GM12878 (cell line): ENCODE data around the gene IFNAR2. TPM values are rescaled to one million over a fixed set of nuclear protein-coding genes. Genes with fewer than 3 reads are reported as not detected.

ENCODE experiments used
- ATAC-seq: fragments of 200-7000 bp; cut with Tn5 transposase; 3 replicates; pipeline ENCODE4 v1.9.1; 2020; ENCODE audit warnings: mild to moderate bottlenecking, moderate library complexity
- BruUV-seq: library from RNA; stranded (reverse); fragments of 400-500 nt; replicated peaks from 2 replicates; lab custom pipeline; 2021; lab: Mats Ljungman, UMichigan
- CTCF ChIA-PET: fragments of 300-600 bp; sonication (Branson Sonifier 250); formaldehyde crosslinking; extraction: SDS; loops from one replicate; lab custom pipeline; 2021; ENCODE audit warnings: inconsistent platforms; lab: Yijun Ruan, JAX
- POLR2A ChIA-PET: fragments of 350-600 bp; formaldehyde crosslinking; extraction: SDS; loops from one replicate; lab custom pipeline; 2021; ENCODE audit warnings: inconsistent platforms; lab: Charles Lee
- RAD21 ChIA-PET: fragments of 300-600 bp; sonication (Branson Sonifier 250); formaldehyde crosslinking; loops from one replicate; lab custom pipeline; 2023; ENCODE audit warnings: antibody characterized with exemption; ENCODE audit not compliant: unreplicated experiment; lab: Charles Lee
- SMC1A ChIA-PET: fragments of 300-600 bp; sonication (Branson Sonifier 250); formaldehyde crosslinking; loops from one replicate; lab custom pipeline; 2023; ENCODE audit not compliant: unreplicated experiment, uncharacterized antibody; lab: Charles Lee
- DNase-seq: peaks from one replicate; pipeline ENCODE4 v3.0.0-alpha.2; 2011; ENCODE audit warnings: low read depth, low spot score
- FAIRE-seq: peaks from 3 replicates; lab custom pipeline; 2011; peaks lifted over from hg19 to GRCh38; lab: Jason Lieb, UNC
- H2AFZ ChIP-seq: 2 replicates; pipeline ENCODE4 v1.6.0; 2011; ENCODE audit warnings: low read depth, low read length, control low read depth; ENCODE audit not compliant: control insufficient read depth
- H3K27ac ChIP-seq: 2 replicates; pipeline ENCODE4 v1.5.1; 2011; ENCODE audit warnings: control low read depth; ENCODE audit not compliant: control insufficient read depth, insufficient read depth
- H3K27me3 ChIP-seq, 2 experiments: replicated peaks in 1 of 2; 2 replicates each; pipeline versions ENCODE4 v1.6.0 to v1.6.1; 2011; ENCODE audit warnings: low read length in 1 of 2; ENCODE audit not compliant: control insufficient read depth in 2 of 2, insufficient read depth in 2 of 2
- H3K36me3 ChIP-seq, 2 experiments: 2 replicates each; pipeline ENCODE4 v1.5.1; 2011; ENCODE audit warnings: low read length in 1 of 2; ENCODE audit not compliant: control insufficient read depth in 2 of 2, insufficient read depth in 2 of 2
- H3K4me1 ChIP-seq: 2 replicates; pipeline ENCODE4 v1.6.1; 2011; ENCODE audit warnings: mild to moderate bottlenecking, low read length, moderate library complexity, mixed read lengths; ENCODE audit not compliant: control insufficient read depth, insufficient read depth
- H3K4me2 ChIP-seq: 2 replicates; pipeline ENCODE4 v1.6.0; 2011; ENCODE audit warnings: control low read depth; ENCODE audit not compliant: control insufficient read depth, insufficient read depth
- H3K4me3 ChIP-seq: fragments of 200-600 bp; sonication (generic); 2 replicates; pipeline ENCODE4 v1.5.1; 2016
- H3K79me2 ChIP-seq: 2 replicates; pipeline ENCODE4 v1.6.0; 2011; ENCODE audit warnings: low read length; ENCODE audit not compliant: control insufficient read depth, insufficient read depth
- H3K9ac ChIP-seq: 2 replicates; pipeline ENCODE4 v1.8.0; 2011; ENCODE audit warnings: low read length, control low read depth, mixed read lengths; ENCODE audit not compliant: control insufficient read depth, insufficient read depth
- H3K9me3 ChIP-seq: replicated peaks from 3 replicates; pipeline ENCODE4 v1.5.1; 2011; ENCODE audit warnings: mild to moderate bottlenecking, low read length; ENCODE audit not compliant: control insufficient read depth, insufficient read depth
- H4K20me1 ChIP-seq: 2 replicates; pipeline ENCODE4 v1.6.0; 2011; ENCODE audit not compliant: control insufficient read depth, insufficient read depth
- BMI1 ChIP-seq: fragments of 450-650 bp; IDR thresholded peaks from 2 replicates; pipeline ENCODE4 v1.6.1; 2016; ENCODE audit warnings: mild to moderate bottlenecking, moderate library complexity, borderline replicate concordance
- CHD4 ChIP-seq: fragments of 200-600 bp; sonication (generic); IDR thresholded peaks from 2 replicates; pipeline ENCODE4 v1.6.1; 2016; ENCODE audit warnings: mild to moderate bottlenecking
- EED ChIP-seq: sonication (generic); IDR thresholded peaks from 2 replicates; pipeline ENCODE4 v1.6.1; 2016; ENCODE audit warnings: antibody characterized with exemption, low read depth
- ETV6 ChIP-seq, 2 experiments: fragments of 450-650 bp in 1 of 2; IDR thresholded peaks in 1 of 2; conservative IDR thresholded peaks in 1 of 2; 2 replicates each; pipeline ENCODE4 v1.6.1; 2014; ENCODE audit warnings: antibody characterized with exemption in 1 of 2, borderline replicate concordance in 1 of 2, low read depth in 1 of 2, mild to moderate bottlenecking in 1 of 2, moderate library complexity in 1 of 2
- MEF2B ChIP-seq: fragments of 450-650 bp; IDR thresholded peaks from 2 replicates; pipeline ENCODE4 v1.6.1; 2018; ENCODE audit warnings: mild to moderate bottlenecking, moderate library complexity; ENCODE audit not compliant: partially characterized antibody, poor library complexity, severe bottlenecking
- MYB ChIP-seq: fragments of 150-350 bp; IDR thresholded peaks from 2 replicates; pipeline ENCODE4 v1.6.1; 2014; ENCODE audit warnings: mild to moderate bottlenecking, low read depth, low read length, borderline replicate concordance
- NFXL1 ChIP-seq: fragments of 450-650 bp; IDR thresholded peaks from 2 replicates; pipeline ENCODE4 v1.6.1; 2017; ENCODE audit warnings: antibody characterized with exemption, mild to moderate bottlenecking, borderline replicate concordance
- RAD21 ChIP-seq: IDR thresholded peaks from 2 replicates; pipeline ENCODE4 v1.6.1; 2011; ENCODE audit warnings: mild to moderate bottlenecking, low read depth, low read length, moderate library complexity; ENCODE audit not compliant: insufficient read depth
- REST ChIP-seq: IDR thresholded peaks from 2 replicates; pipeline ENCODE4 v1.6.1; 2012; ENCODE audit warnings: mild to moderate bottlenecking, low read depth, low read length
- SMARCA5 ChIP-seq: fragments of 450-650 bp; IDR thresholded peaks from 2 replicates; pipeline ENCODE4 v1.6.1; 2017; ENCODE audit warnings: mild to moderate bottlenecking
- SREBF1 ChIP-seq: IDR thresholded peaks from 2 replicates; pipeline ENCODE4 v1.6.1; 2012; ENCODE audit warnings: mild to moderate bottlenecking, low read length
- WGBS: methylation state at CpG from one replicate; pipeline ENCODE4 v1.1.6; 2016; ENCODE audit warnings: low lambda C conversion rate; ENCODE audit not compliant: insufficient replicate concordance, insufficient coverage; ENCODE audit errors: missing lambda C conversion rate; 5-methylcytosine and 5-hydroxymethylcytosine counted together
- in situ Hi-C: fragments of 300-500 bp; cut with MboI; formaldehyde crosslinking; loops from 9 replicates; pipeline ENCODE4 v1.14.3; 2018; ENCODE audit warnings: mixed read lengths
- intact Hi-C: fragments of 100-400 bp; cut with micrococcal nuclease; formaldehyde crosslinking; loops from one replicate; pipeline ENCODE4 v1.14.2; 2022; ENCODE audit not compliant: unreplicated experiment
- polyA plus RNA-seq, 11 experiments: library from polyadenylated mRNA; depleted of rRNA in 4 of 11; unstranded in 6 of 11; stranded (reverse) in 5 of 11; fragments of >200 nt; fragmentation: Nextera tagmentation in 4 of 11; fragmentation: Illumina TruSeq in 1 of 11; extraction: Ambion mirVana in 4 of 11; extraction: Trizol in 1 of 11; gene quantifications; 1 replicate in 1 of 11; 2 replicates in 10 of 11; pipeline versions ENCODE4 v1.2.1 to v1.2.3, GENCODE V29; 2011 to 2016; ENCODE audit warnings: inconsistent platforms in 2 of 11, missing spikeins in 2 of 11, low read depth in 1 of 11
- total RNA-seq, 4 experiments: library from RNA; depleted of rRNA in 3 of 4; stranded (reverse); fragments of >200 nt in 3 of 4; fragmentation: Illumina TruSeq in 1 of 4; extraction: Trizol in 1 of 4; gene quantifications; 2 replicates each; pipeline versions ENCODE4 v1.2.1 to v1.2.3, GENCODE V29; 2013 to 2021
- TF ChIP-seq, protein P1 (sequence below): fragments of 450-650 bp; IDR thresholded peaks from 2 replicates; pipeline ENCODE4 v1.6.1; 2014; ENCODE audit warnings: mild to moderate bottlenecking
- TF ChIP-seq, protein P2 (sequence below): fragments of 150-350 bp; IDR thresholded peaks from 2 replicates; pipeline ENCODE4 v1.6.1; 2016; ENCODE audit warnings: low read depth, low read length
- TF ChIP-seq, protein P3 (sequence below): IDR thresholded peaks from 2 replicates; pipeline ENCODE4 v1.6.1; 2012; ENCODE audit warnings: low read depth, low read length, improper control_type of control experiment

The IFNAR2 gene
- total and polyA plus RNA-seq, 10 of the 15 experiments (the other 5 are each of a cell fraction or from before 2014, with no cell fraction given): 8.5 to 99.7 (median 58.1) TPM

DNA sequence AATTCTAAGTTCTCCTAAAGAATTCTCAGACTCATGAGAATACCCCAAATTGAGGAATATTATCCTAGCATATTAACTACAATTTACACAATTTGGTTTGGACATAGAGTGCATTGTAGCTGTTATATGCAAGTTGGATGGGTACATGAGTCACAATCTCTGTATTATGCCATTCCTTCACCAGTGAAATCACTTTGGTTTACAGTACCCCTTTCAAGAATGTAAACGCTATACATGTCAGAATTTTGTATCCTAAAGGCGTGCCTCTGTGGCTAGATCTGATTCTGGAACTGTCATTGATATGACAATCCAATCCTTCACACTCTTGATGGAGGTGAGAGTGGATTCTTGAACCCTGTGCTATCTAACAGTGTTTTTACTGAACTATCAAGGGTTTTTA is 29.7 kb downstream of the IFNAR2 start:
- H3K27me3 ChIP-seq: no peaks in the 10 kb centered on the region
- BruUV-seq: no TSS peak
- CTCF ChIA-PET: interaction anchor here (1.1 kb wide), 1 partner anchor 20 kb away, joined by 5 read pairs; no protein-coding TSS in a partner anchor
- DNase-seq (no peak), FAIRE-seq (no peak), ATAC-seq (no peak)
- H3K27ac ChIP-seq: no peak overlapping the region
- in situ Hi-C loops (loop anchor here (25.0 kb wide), 1 partner anchor 1603 kb away; no protein-coding TSS in a partner anchor), intact Hi-C loops (no loop called here)
- RAD21 ChIA-PET: interaction anchor here (1.1 kb wide), 1 partner anchor 20 kb away, joined by 4 read pairs; no protein-coding TSS in a partner anchor
- peaks cover 3% of the 10 kb centered on the region for H3K79me2 ChIP-seq
- no peak overlapping the region for H3K4me2 ChIP-seq
- no peak for TF ChIP-seq MEF2B
- TF ChIP-seq BMI1: no peak
- no peak for TF ChIP-seq RAD21
- TF ChIP-seq, protein P1, sequence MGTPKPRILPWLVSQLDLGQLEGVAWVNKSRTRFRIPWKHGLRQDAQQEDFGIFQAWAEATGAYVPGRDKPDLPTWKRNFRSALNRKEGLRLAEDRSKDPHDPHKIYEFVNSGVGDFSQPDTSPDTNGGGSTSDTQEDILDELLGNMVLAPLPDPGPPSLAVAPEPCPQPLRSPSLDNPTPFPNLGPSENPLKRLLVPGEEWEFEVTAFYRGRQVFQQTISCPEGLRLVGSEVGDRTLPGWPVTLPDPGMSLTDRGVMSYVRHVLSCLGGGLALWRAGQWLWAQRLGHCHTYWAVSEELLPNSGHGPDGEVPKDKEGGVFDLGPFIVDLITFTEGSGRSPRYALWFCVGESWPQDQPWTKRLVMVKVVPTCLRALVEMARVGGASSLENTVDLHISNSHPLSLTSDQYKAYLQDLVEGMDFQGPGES: no peak
- no peak for TF ChIP-seq ETV6 (conservative IDR thresholded peaks at IDR 0.05 in 1 of 2, IDR thresholded peaks at IDR 0.05 in 1 of 2; ENCODE audit: borderline replicate concordance in 1 of 2, low read depth in 1 of 2)
- no peak for TF ChIP-seq CHD4
- no peak for TF ChIP-seq REST
- TF ChIP-seq NFXL1: no peak
- TF ChIP-seq EED: no peak
- no peak for TF ChIP-seq SREBF1
- no peak for TF ChIP-seq MYB
- TF ChIP-seq, protein P2, sequence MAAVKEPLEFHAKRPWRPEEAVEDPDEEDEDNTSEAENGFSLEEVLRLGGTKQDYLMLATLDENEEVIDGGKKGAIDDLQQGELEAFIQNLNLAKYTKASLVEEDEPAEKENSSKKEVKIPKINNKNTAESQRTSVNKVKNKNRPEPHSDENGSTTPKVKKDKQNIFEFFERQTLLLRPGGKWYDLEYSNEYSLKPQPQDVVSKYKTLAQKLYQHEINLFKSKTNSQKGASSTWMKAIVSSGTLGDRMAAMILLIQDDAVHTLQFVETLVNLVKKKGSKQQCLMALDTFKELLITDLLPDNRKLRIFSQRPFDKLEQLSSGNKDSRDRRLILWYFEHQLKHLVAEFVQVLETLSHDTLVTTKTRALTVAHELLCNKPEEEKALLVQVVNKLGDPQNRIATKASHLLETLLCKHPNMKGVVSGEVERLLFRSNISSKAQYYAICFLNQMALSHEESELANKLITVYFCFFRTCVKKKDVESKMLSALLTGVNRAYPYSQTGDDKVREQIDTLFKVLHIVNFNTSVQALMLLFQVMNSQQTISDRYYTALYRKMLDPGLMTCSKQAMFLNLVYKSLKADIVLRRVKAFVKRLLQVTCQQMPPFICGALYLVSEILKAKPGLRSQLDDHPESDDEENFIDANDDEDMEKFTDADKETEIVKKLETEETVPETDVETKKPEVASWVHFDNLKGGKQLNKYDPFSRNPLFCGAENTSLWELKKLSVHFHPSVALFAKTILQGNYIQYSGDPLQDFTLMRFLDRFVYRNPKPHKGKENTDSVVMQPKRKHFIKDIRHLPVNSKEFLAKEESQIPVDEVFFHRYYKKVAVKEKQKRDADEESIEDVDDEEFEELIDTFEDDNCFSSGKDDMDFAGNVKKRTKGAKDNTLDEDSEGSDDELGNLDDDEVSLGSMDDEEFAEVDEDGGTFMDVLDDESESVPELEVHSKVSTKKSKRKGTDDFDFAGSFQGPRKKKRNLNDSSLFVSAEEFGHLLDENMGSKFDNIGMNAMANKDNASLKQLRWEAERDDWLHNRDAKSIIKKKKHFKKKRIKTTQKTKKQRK: no peak
- TF ChIP-seq, protein P3, sequence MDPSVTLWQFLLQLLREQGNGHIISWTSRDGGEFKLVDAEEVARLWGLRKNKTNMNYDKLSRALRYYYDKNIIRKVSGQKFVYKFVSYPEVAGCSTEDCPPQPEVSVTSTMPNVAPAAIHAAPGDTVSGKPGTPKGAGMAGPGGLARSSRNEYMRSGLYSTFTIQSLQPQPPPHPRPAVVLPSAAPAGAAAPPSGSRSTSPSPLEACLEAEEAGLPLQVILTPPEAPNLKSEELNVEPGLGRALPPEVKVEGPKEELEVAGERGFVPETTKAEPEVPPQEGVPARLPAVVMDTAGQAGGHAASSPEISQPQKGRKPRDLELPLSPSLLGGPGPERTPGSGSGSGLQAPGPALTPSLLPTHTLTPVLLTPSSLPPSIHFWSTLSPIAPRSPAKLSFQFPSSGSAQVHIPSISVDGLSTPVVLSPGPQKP: no peak
- no peak for TF ChIP-seq SMARCA5
- no peaks in the 10 kb centered on the region for H4K20me1 ChIP-seq
- peaks cover 21 to 44% of the 10 kb centered on the region in 2 experiments for H3K36me3 ChIP-seq
- POLR2A ChIA-PET: no interaction called here
- WGBS: 100% methylated on average over 2 of the region's 2 CpGs
- no peak overlapping the region for H3K9ac ChIP-seq
- SMC1A ChIA-PET: interaction anchor here (0.6 to 1.4 kb wide), 4 partner anchors 9 to 55 kb away, joined by 3 read pairs; no protein-coding TSS in a partner anchor
- no peaks in the 10 kb centered on the region; the same call in 2 of the 3 replicates for H3K9me3 ChIP-seq
- no peak overlapping the region for H2AFZ ChIP-seq
- peaks cover 5% of the 10 kb centered on the region; the same call in 1 of the 2 replicates for H3K4me1 ChIP-seq
- H3K4me3 ChIP-seq: no peak overlapping the region
